ENCODE results near the gene TRPM8.

The TRPM8 gene

DNA sequence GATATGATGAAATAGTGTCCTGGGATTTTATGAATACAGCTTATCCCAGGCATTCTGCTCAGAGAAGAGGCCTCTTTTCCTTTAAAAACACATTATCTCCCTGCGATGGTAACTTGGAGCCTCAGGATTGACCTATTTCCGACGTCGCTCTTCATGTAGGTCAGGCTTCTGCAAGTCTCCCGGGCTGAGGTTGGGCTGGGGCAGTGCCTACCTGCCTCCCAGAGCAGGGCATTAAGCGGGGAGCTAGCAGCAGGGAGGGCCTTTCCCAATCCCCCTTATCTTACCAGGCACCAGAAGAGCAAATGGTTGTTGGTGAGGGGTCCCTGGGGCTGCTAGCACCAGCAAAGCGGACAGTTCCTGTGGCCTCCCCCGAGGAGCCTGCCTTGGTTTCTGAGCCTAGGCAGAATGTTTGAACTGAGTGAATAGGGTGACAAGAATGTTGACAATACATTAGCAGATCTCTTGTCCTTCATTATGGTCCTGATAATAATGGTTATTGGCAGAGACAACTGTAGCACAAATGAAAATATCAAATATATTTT lies 60.2 kb downstream of the TRPM8 start:
- H3K4me3 Mint-ChIP-seq: no peak overlapping the region
- H3K36me3 Mint-ChIP-seq (ENCODE audit: low read depth): no peaks in the 10 kb centered on the region
- no peak for DNase-seq
- peak overlapping the region; percentile 5 for H3K27ac Mint-ChIP-seq
- peaks cover 18% of the 10 kb centered on the region for H3K27me3 Mint-ChIP-seq (ENCODE audit: low read depth, poor library complexity)
- H3K9me3 Mint-ChIP-seq: peaks cover 5% of the 10 kb centered on the region
- H3K4me1 Mint-ChIP-seq: peaks cover 15% of the 10 kb centered on the region
- TF ChIP-seq CTCF (IDR thresholded peaks at IDR 0.05): no peak

- Mint-ChIP-seq H3K27me3 (ENCODE audit: low read depth, poor library complexity) (peaks cover 22% of the 10 kb centered on the region), H3K4me3 (no peak overlapping the region), H3K4me1 (peaks cover 15% of the 10 kb centered on the region), H3K27ac (no peak overlapping the region), H3K9me3 (peaks cover 13% of the 10 kb centered on the region), H3K36me3 (ENCODE audit: low read depth) (no peaks in the 10 kb centered on the region)
- DNase-seq: no peak
- TF ChIP-seq CTCF (IDR thresholded peaks at IDR 0.05): no peak
Observed at GRCh38 chr2:233979748-233980147, 62.6 kb downstream of the TRPM8 start.

DNA sequence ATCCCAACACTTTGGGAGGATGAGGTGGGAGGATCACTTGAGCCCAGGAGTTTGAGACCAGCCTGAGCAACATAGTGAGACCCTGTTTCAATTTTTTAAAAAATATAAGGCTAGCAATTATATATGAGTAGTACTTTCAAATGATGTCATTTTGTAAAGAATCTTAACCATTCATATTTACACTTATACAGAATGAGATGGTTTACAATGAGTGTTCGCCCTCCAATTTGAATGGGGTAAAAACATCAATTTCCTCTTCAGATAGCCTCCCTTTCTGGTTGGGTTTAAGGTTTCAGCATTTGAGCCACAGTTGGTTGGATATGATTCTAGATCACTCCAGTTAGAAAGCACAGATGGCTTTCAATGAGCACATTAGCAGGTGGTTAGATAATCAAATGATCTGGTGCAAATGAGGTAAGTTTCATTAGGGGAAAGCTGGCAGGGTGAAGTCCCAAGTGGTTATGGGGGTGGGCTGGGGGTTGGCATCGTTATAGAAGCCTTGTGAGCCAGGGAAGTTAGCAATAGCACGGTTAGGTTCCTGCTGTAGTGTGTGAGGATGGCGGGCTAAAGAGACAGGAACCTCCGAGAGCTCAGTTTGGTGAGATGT lies 63.9 kb downstream of the TRPM8 start:
- Mint-ChIP-seq H3K27ac (no peak overlapping the region), H3K9me3 (peaks cover 21% of the 10 kb centered on the region), H3K4me1 (peaks cover 15% of the 10 kb centered on the region), H3K27me3 (ENCODE audit: low read depth, poor library complexity) (peaks cover 26% of the 10 kb centered on the region), H3K4me3 (no peak overlapping the region), H3K36me3 (ENCODE audit: low read depth) (peaks cover 8% of the 10 kb centered on the region)
- TF ChIP-seq CTCF (IDR thresholded peaks at IDR 0.05): no peak
- no peak for DNase-seq

DNA sequence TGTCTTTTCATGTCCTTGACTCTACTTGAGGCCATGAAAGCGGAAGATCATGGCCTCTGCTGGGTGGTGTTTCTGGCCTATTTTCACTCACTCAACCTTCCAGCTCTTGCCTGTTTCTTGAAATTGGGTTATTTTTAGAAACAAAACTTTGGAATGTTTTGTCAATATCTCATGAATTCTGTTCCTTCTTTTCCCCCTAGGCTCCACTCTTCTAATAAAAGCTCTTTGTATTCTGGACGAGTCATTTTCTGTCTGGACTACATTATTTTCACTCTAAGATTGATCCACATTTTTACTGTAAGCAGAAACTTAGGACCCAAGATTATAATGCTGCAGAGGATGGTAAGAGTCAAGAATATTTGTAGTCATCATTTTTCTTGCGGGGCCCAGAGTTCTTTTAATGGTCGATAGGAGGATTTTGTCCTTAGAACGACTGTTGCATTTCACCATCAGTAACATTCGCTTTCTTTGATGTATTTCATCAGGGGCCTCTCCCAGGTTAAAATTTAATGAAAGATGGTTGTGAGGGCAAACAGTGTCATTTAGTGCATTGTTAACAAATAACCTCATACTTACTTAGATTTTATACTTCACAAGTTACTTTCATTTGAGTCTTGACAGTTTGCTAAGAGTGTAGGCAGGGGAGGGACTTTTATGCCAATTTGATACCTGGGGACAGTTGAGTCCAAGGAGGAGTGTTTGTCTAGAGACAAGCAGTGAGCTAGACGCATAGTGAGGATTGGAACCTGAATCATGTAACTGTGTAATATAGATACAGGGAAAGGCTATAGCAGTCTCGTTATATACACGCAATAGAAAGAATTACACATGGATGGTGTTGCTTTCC lies 64.6 kb downstream of the TRPM8 start:
- Mint-ChIP-seq H3K4me1 (peaks cover 14% of the 10 kb centered on the region), H3K27me3 (ENCODE audit: low read depth, poor library complexity) (peaks cover 26% of the 10 kb centered on the region), H3K36me3 (ENCODE audit: low read depth) (peaks cover 8% of the 10 kb centered on the region), H3K27ac (no peak overlapping the region), H3K9me3 (peaks cover 21% of the 10 kb centered on the region), H3K4me3 (no peak overlapping the region)
- DNase-seq: no peak
- TF ChIP-seq CTCF (IDR thresholded peaks at IDR 0.05): no peak

- TF ChIP-seq CTCF (IDR thresholded peaks at IDR 0.05): no peak
- Mint-ChIP-seq H3K4me3 (no peak overlapping the region), H3K27me3 (ENCODE audit: low read depth, poor library complexity) (peaks cover 26% of the 10 kb centered on the region), H3K9me3 (peaks cover 21% of the 10 kb centered on the region), H3K36me3 (ENCODE audit: low read depth) (peaks cover 8% of the 10 kb centered on the region), H3K4me1 (peaks cover 7% of the 10 kb centered on the region), H3K27ac (no peak overlapping the region)
- no peak for DNase-seq
Observed at GRCh38 chr2:233982421-233983121, 65.4 kb downstream of the TRPM8 start.
